ENCODE results near the gene SEZ6L. TPM values are rescaled to one million over a fixed set of nuclear protein-coding genes. Genes with fewer than 3 reads are reported as not detected.

The SEZ6L gene
- polyA plus RNA-seq, 4 donors = 0.17 to 0.39 (median 0.26) TPM

DNA sequence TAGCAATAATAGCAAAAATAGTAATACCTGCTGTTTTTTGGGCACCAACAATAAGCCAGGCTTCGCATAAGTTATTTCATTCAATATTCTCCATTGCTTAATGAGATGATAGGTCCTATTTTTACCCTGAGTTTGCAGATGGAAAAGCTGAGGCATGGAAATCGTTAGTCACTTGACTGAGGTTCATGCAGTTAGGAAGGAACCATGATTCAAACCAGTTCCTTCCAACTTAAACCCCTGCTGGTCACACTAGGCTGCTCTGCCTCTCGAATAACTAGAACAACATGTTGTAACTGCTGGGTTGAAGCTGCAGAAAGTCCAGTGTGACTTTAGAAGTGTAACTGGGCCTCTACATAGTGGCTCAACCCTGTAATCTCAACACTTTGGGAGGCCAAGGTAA, 69.3 kb downstream of the SEZ6L start:
- no peak for DNase-seq (ENCODE audit: low read depth in 4 of 4, low spot score in 2 of 4)

DNA sequence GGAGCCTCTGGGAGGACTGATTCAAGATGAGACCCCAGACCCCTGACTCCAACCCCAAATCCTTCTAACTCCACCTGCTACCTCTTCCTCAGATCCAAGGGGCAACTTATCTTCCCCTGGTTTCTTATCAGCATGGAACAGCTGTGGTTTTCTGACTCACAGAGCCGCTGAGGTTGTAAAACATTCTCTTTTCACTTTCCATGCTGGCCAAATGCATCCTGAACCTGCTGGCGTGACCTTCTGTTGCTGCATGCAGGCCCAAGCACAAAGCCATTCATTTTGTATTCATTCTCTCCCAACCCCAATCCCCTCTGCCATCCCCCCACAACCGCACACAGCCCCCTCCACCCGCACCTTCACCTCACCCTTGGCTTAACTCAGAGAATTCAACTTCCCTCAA, 70.3 kb downstream of the SEZ6L start:
- no peak for DNase-seq (ENCODE audit: low read depth in 4 of 4, low spot score in 2 of 4)

DNA sequence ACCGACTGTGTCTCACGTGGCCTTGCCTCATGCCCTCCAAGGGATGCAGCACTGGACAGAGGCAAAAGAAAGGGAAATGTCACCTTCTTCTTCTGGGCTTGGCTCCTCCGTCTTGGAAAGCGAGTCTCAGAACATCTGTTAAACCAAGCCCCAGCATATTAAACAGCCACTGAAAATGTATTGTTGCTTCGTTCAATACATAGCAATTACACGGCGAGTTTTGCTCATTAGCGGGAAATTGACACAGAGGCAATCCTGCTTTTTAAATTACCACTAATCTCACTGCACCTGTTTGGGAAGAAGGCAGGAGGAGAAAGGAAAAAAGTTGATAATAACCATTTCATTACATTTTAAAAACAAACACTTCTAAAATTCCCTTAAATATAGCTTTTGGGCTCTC, 72.1 kb downstream of the SEZ6L start:
- DNase-seq (ENCODE audit: low read depth in 4 of 4, low spot score in 2 of 4) = no peak

DNA sequence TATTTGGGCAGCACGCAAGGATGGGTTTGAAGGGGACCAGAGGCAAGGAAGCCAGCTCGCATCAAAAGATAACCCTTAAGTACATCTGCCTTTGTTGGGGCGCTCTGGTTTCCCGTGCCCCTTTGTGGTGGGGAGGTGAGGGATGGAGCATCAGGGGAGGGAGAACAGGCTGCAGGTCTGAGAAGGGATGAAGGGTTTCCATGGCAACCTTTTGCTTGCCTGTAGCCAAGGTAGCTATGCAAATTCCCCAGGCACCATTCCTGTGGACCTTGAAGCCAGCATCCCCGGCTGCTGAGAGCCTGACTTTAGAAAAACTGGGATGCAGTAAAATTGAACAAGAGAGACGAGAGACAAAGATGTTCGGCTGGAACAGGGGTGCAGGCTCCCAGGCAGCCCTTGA, 75.7 kb downstream of the SEZ6L start:
- DNase-seq (ENCODE audit: low read depth in 4 of 4, low spot score in 2 of 4) = no peak

DNA sequence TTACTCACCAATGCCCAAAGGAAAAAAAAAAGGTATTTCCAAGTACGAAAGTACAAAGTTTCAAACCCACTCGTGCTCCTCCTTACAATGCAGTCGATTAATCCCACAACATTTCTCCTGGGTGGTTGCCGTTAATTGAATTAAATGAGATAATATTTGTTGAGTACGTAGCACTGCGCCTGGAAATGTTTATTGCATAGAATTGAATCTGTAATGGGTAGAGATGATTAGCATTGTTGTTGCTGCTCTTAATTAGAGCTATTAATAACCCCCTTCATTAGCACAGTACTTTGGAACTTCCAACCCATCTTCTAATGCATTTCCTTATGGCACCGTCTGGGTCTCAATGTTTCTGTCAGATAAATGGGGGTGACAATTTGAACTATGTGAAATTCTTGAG, 77.3 kb downstream of the SEZ6L start:
- no peak for DNase-seq (ENCODE audit: low read depth in 4 of 4, low spot score in 2 of 4)

DNA sequence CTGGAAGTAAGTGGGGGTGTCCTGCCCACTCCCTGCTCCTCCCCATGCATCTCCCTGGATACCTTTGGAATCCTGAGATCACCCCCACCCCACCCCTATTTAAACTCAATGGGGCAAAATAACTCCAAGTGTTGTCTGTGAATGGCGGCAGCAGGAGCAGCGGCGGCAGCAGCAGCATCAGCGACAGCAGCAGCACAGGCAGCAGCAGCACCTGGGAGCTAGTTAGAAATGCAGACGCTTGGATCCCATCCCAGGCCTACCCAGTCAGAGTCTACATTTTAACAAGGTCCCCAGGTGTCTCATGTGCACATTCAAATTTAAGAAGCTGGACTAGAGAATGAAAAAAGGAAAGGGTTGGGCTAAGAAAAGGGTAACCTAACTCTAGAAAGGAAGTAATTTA, 82.6 kb downstream of the SEZ6L start:
- no peak for DNase-seq (ENCODE audit: low read depth in 4 of 4, low spot score in 2 of 4)

DNA sequence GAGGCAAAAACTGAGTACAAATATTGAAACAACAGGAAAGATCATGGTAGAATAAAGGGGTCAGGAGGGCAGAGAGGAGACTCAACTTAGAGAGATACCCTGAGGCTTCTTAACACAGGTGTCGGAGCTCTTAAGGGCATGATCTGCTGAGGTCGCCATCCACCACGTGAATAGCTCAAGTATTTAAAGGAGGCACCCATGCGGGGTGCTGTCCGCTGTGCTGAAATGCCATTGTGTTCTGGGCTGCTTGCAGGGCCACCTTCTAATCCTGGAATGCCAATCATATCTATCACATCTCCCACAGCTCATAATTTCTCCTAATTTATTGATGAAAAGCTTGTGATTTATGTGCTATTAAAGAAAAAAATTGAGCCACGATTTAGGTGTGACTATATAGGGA, 90.2 kb downstream of the SEZ6L start:
- DNase-seq (ENCODE audit: low read depth in 4 of 4, low spot score in 2 of 4) = peak in 1 of 4 donors; percentile 27

DNA sequence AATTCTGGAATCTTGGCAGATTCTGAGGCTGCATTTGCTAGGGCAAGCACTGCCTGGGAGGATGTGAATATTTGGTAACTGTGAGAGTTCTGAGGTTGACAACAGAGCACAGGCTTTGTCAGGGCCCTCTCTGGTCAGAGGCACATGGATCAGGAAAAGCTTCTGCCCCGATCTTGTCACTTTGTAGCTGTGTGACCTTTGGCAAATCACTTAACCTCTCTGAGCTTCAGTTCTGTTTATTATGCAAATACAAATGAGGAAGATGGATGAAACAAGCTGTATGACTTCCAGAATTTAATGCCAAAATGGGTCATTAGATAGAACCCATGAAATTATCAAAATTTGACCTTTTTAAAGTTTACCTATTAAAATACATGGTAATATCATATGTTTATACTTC, 94.9 kb downstream of the SEZ6L start:
- no peak for DNase-seq (ENCODE audit: low read depth in 4 of 4, low spot score in 2 of 4)

DNA sequence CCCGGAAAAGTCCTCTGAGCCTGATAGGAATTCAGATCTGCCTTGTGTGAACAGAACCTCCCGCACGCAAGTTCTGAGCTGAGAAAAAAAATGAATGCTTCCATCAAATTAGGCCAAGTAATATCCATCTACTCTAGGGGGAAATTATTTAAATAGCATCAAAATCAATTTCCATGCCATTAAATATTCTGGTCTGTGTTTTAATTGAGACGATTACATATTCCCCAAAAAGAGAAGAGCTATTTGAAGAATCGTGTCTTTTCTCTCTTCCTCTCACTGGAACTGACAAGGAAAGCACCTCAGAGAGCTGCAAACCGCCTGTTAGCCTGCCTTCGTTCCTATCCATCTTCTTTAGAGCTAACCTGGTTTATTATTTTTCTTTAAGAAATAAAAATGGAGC, 96.0 kb downstream of the SEZ6L start:
- no peak for DNase-seq (ENCODE audit: low read depth in 4 of 4, low spot score in 2 of 4)

DNA sequence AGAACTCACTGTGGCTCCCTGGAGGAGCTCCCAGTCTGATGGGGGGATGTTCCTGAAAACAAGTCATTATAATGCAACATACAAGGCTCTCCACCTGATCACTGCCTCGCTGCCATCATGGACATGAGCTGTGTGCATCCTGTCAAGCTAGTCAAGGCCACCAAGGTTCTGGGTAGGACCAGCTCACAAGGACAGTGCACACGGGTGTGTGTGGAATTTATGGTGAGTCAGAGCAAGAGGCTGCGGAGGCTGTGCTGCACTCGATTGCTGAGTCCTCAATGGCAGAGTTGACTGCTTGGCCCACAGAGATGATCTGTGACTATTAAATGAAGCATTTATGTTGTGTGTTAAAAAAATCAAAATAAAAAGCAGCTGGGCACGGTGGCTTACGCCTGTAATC, 96.6 kb downstream of the SEZ6L start:
- no peak for DNase-seq (ENCODE audit: low read depth in 4 of 4, low spot score in 2 of 4)

DNA sequence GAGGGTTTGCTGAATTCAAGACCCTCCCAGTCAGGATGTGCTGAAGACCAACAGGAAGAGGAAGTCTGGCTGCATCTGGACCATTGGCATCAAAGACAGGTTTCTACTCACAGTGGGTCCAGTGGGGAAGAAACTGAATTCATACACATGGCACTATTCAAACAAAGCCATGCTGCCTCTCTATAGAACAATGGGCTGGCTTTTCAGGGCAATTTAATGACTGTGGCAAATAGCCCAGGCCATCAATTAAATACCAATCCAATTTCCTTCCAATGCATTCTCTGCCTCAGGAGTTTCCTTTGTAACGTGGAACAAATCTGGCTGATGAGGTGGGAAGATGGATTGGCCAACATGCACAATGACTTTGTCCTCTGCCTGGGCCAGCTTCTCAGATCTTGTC, 98.6 kb downstream of the SEZ6L start:
- DNase-seq (ENCODE audit: low read depth in 4 of 4, low spot score in 2 of 4) = no peak

DNA sequence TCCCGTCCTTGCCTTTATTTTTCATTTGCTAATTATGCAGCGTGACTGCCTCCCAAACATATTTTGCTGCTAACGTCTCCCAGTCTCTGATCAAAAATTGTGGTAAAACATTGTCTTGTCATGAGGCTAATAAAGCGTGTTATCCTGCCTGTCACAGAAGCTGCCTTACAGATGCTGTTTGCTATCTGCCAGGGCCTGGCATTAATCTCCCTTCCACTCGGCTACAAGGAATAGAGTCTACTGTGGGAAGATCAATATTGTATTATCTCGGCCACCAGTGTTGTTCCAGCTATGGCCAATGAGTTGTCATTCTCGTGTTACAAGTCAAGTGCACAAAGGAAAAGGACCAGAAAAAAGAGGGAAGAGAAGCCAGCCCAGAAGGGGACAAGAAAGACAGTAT, 100.3 kb downstream of the SEZ6L start:
- no peak for DNase-seq (ENCODE audit: low read depth in 4 of 4, low spot score in 2 of 4)

DNA sequence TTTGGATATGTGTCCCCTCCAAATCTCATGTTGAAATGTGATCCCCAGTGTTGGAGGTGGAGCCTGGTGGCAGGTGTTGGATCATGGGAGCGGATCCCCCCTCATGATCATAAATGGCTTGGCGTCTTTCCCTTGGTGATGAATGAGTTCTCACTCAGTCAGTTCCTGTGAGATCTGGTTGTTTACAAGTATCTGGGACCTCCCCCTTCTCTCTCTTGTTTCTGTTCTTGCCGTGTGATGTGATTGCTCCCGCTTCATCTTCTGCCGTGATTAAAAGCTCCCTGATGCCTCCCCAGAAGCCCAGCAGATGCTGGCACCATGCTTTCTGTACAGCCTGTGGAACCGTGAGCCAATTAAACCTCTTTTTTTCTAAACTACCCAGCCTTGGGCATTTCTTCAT, 102.2 kb downstream of the SEZ6L start:
- DNase-seq (ENCODE audit: low read depth in 4 of 4, low spot score in 2 of 4) = no peak

DNA sequence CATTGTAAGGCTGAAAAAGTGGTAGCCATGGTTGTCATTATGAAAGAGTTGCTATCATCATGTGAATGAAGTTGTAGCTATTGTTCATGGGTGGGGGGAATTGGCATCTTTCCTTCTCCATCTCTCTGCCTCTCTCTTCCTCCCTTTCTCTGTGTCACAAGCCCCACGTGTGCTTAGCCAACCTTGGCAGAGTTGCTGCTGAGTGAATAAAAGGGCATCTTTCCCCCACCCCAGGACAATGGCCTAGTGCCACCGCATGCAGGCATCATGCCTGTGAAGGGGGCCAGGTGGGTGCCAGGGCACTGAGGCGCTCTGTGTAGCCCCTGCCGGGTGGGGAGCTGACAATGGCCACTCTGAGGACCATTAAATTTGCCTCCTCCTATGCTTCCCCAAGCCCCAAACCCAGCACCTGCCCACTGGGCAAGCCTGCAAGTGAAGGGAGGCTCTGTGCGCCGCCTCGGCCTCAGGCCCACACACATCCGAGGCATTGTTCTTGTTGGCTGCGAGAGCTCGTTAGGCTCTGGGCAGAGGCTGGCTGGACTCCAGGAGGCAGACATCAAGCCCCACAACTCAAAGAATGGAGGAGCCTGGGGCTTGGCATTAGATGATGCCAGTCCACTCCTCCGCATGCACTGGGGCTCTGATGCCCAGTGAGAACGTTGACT, 103.9 kb downstream of the SEZ6L start:
- no peak for DNase-seq (ENCODE audit: low read depth in 4 of 4, low spot score in 2 of 4)

DNA sequence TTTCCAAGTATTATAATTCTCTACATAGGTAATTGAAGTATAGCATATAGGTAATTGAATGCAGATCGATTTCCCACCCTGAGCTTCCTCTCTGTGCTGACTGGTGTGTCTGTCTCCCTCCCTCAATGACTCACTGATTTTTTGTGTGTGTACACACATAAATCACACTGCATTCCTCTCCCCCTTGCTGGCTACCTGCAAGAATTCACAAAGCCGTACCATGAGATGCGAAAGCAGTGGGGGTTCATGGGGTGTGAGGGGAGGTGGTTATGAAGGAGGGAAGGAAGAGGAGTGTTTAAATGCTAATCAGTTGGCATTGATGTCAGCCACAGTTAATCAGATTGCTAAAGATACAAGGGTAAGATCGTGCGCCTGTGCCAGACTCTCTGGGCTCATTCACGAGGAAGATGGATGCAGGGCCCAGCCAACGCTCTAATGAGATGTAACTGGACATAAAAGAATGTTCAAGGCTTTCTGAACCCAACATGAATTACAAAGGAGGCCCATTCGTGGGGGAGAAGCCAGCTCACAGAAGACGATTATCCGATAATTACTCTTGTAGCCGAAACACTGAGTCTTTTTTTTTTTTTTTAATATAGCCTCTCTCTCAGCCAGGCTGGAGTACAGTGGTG, 107.4 kb downstream of the SEZ6L start:
- no peak for DNase-seq (ENCODE audit: low read depth in 4 of 4, low spot score in 2 of 4)

DNA sequence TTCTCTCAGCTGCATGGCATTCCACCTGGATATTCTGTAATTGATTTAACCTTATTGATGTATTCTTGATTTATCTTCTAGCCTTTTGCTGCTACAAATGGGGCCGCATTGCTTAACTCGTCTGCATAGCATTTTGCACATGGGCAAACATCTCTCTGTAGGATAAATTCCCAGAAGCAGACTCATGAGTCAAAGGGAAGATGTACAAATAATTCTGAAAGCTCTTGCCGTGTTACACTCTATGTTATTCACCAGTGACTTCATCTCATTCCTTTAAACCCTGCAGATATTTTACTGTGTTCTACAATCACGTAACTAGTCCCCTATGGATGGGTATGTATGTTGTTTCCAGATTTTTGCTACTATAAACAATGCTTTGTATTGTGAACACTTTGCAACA, 112.7 kb downstream of the SEZ6L start:
- no peak for DNase-seq (ENCODE audit: low read depth in 4 of 4, low spot score in 2 of 4)

DNA sequence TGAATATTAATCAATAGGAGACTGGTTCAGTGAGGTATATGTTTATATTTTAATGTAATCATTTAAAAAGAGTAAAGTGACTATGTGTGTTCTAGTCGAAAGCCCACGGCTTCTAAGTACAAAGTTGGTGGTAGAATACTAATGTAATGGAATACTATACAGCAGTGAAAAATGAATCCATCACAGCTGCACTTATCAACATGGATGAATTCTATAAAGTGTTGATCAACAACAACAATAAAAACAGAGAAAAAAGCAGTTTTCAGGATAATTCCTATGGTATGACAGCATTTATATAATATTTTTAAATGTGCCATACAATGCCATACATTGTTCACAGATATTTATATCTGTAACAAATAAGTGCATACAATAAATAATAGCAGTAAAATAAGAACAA, 114.1 kb downstream of the SEZ6L start:
- no peak for DNase-seq (ENCODE audit: low read depth in 4 of 4, low spot score in 2 of 4)

DNA sequence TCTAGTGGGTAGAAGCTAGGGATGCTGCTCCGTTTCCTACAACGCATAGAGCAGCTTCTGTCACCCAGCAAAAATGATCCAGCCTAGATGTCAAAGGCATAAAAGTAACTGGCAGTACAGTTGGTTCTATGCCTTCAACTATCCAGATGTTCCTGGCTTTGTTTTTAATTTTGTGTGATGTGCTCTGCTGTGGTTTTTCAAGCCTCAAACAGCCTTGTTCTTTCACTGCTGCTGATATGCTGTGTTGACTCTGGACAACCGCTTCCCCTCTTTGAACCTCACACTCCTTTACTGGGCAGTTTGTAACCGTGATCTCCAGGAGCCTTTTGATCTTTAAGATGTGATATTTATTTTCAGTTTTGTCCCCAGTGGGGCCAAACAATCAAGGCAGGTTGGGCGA, 116.4 kb downstream of the SEZ6L start:
- DNase-seq (ENCODE audit: low read depth in 4 of 4, low spot score in 2 of 4) = no peak

DNA sequence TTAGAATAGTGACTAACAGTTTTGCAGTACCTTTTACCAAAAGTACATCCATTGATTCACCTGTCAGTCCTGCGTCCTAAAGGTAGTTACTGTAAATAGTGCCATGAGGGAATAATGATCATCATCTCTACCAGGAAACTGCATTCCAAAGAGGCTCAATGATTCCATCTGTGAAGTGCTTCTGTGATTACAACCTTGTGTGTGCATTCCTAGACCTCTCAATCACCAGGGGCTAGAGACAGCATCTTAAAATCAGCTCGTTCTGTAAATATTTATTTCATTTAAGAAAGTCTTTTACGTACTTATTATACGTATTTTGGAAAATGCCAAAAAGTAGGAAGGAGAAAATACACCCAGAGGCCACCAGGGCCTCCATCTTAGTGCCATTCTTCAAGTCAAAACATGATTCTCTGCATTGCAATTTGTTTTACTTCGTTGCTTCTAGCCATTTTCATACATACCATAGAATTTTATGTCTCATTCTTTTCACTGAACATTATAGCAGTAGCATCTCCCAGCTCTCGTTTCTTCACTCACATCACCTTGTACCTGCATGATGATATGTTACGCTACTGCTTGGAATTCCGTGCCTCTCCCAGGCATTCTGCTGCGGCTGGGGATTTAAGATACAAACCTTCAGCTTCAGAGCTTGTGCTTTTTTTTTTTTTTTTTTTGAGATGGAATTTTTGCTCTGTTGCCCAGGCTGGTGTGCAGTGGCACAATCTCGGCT, 117.0 kb downstream of the SEZ6L start:
- no peak for DNase-seq (ENCODE audit: low read depth in 4 of 4, low spot score in 2 of 4)

DNA sequence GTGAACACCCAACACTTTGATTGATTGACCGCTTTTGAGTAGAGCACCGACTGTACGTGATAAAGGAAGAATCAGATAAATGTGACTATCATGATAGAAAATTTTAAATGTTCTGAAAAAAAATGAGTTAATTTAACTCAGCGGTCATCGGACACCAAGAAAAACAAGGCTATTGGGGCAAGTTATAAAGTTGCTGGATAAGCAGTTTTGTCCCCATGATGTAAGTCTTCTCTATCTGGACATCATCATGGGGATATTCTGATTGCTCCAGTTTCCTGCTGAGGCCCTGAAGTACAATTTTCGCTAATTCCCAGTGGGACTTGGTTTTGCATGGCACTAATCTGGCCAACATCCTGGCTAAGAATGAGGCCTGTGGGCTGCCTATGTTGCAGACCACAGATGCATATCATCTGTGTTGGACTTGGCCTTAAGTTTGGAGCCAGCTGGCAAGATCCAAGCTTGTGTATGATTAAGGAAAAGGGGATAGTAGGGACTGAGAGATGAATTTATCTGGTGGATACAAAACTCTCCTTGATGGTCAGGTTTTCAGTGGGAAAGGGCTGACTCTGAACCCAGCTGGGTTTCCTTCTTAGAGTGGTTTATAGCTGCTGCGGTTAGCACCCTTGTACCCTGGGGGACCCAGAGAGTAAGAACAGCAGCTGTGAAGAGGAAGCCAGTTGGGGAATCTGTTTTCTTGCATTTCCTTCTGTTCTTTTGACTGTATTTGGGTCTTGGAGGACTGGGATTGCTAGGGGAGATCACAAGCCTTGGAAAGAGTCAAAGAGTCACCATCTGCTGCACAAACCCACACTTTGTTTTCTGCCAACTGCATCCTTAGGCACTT, 118.3 kb downstream of the SEZ6L start:
- DNase-seq (ENCODE audit: low read depth in 4 of 4, low spot score in 2 of 4) = no peak

DNA sequence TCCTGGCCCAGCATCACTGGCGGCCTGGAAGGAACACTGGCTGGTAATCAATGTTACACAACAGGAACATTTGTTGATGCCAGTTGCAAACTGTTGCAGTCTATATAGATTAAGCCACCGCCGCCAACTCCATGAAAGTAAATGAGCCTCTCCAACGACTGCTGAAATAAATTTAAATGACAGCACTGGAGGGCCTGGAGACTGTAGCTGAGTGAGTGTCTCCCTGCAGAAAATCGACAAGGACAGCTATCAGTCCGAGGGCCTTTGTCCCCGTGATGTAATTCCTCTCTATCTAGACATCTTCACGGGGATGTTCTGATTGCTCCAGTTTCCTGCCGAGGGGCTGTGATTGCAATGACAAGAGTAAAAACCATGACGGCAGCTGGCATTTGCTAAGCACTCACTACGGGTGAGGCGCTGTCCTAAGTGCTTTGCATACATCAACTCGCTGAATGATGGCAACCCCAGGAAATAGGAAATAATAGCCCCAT, 120.4 kb downstream of the SEZ6L start:
- DNase-seq (ENCODE audit: low read depth in 4 of 4, low spot score in 2 of 4) = no peak
